ENCODE data around the gene MACROH2A1. TPM values are rescaled to one million over a fixed set of nuclear protein-coding genes. Genes with fewer than 3 reads are reported as not detected.

Gene MACROH2A1
- total RNA-seq, 1 donor from 2014 or later: 315 TPM

- Mint-ChIP-seq H3K9me3 (no peaks in the 10 kb centered on the region), H3K27ac (no peak overlapping the region), H3K4me1 (ENCODE audit: low read depth) (peaks cover 13% of the 10 kb centered on the region), H3K36me3 (ENCODE audit: low read depth) (peaks cover 38% of the 10 kb centered on the region), H3K27me3 (ENCODE audit: insufficient read depth) (no peaks in the 10 kb centered on the region), H3K4me3 (no peak overlapping the region)
- intact Hi-C loops (cut with micrococcal nuclease): loop anchor here (1.0 to 5.0 kb wide), 2 partner anchors 141 to 300 kb away; partner anchors contain the start of gene PITX1
- no peak for DNase-seq (ENCODE audit: low spot score)
These were observed 66.4 kb downstream of the MACROH2A1 start for GRCh38 chr5:135332519-135333150.

GRCh38 chr5:135331612-135332011 lies 67.4 kb downstream of the MACROH2A1 start:
- intact Hi-C loops (cut with micrococcal nuclease): loop anchor here (1.0 to 5.0 kb wide), 2 partner anchors 140 to 299 kb away; partner anchors contain the start of gene PITX1
- Mint-ChIP-seq H3K4me3 (no peak overlapping the region), H3K4me1 (ENCODE audit: low read depth) (peaks cover 13% of the 10 kb centered on the region), H3K36me3 (ENCODE audit: low read depth) (peaks cover 33% of the 10 kb centered on the region), H3K27me3 (ENCODE audit: insufficient read depth) (no peaks in the 10 kb centered on the region), H3K9me3 (no peaks in the 10 kb centered on the region), H3K27ac (no peak overlapping the region)
- DNase-seq (ENCODE audit: low spot score): no peak

- peaks cover 13% of the 10 kb centered on the region for H3K4me1 Mint-ChIP-seq (ENCODE audit: low read depth)
- no peaks in the 10 kb centered on the region for H3K9me3 Mint-ChIP-seq
- no peak for DNase-seq (ENCODE audit: low spot score)
- no peak overlapping the region for H3K27ac Mint-ChIP-seq
- intact Hi-C loops (cut with micrococcal nuclease): loop anchor here (5.0 kb wide), 1 partner anchor 298 kb away; the partner anchor contains the start of gene PITX1
- peaks cover 27% of the 10 kb centered on the region for H3K36me3 Mint-ChIP-seq (ENCODE audit: low read depth)
- no peaks in the 10 kb centered on the region for H3K27me3 Mint-ChIP-seq (ENCODE audit: insufficient read depth)
- no peak overlapping the region for H3K4me3 Mint-ChIP-seq
These were observed 68.3 kb downstream of the MACROH2A1 start for GRCh38 chr5:135330798-135331096.

- Mint-ChIP-seq H3K27ac (peak overlapping the region; percentile 18), H3K27me3 (ENCODE audit: insufficient read depth) (no peaks in the 10 kb centered on the region), H3K4me1 (ENCODE audit: low read depth) (peaks cover 14% of the 10 kb centered on the region), H3K9me3 (no peaks in the 10 kb centered on the region), H3K4me3 (no peak overlapping the region), H3K36me3 (ENCODE audit: low read depth) (peaks cover 27% of the 10 kb centered on the region)
- intact Hi-C loops (cut with micrococcal nuclease): loop anchor here (5.0 kb wide), 1 partner anchor 298 kb away; the partner anchor contains the start of gene PITX1
- no peak for DNase-seq (ENCODE audit: low spot score)
These were observed 68.9 kb downstream of the MACROH2A1 start for GRCh38 chr5:135329913-135330797.

GRCh38 chr5:135329066-135329912 lies 69.7 kb downstream of the MACROH2A1 start:
- no peaks in the 10 kb centered on the region for H3K27me3 Mint-ChIP-seq (ENCODE audit: insufficient read depth)
- no peak for DNase-seq (ENCODE audit: low spot score)
- no peak overlapping the region for H3K4me3 Mint-ChIP-seq
- H3K9me3 Mint-ChIP-seq: no peaks in the 10 kb centered on the region
- H3K4me1 Mint-ChIP-seq (ENCODE audit: low read depth): peaks cover 9% of the 10 kb centered on the region
- H3K27ac Mint-ChIP-seq: peak overlapping the region; percentile 18
- intact Hi-C loops (cut with micrococcal nuclease): no loop called here
- peaks cover 18% of the 10 kb centered on the region for H3K36me3 Mint-ChIP-seq (ENCODE audit: low read depth)

GRCh38 chr5:135328128-135328687 lies 70.8 kb downstream of the MACROH2A1 start:
- no peak overlapping the region for H3K4me3 Mint-ChIP-seq
- DNase-seq (ENCODE audit: low spot score): no peak
- H3K27ac Mint-ChIP-seq: no peak overlapping the region
- peaks cover 9% of the 10 kb centered on the region for H3K4me1 Mint-ChIP-seq (ENCODE audit: low read depth)
- no peaks in the 10 kb centered on the region for H3K27me3 Mint-ChIP-seq (ENCODE audit: insufficient read depth)
- no peaks in the 10 kb centered on the region for H3K9me3 Mint-ChIP-seq
- intact Hi-C loops (cut with micrococcal nuclease): no loop called here
- peaks cover 12% of the 10 kb centered on the region for H3K36me3 Mint-ChIP-seq (ENCODE audit: low read depth)

GRCh38 chr5:135327429-135328127 lies 71.5 kb downstream of the MACROH2A1 start:
- intact Hi-C loops (cut with micrococcal nuclease): no loop called here
- Mint-ChIP-seq H3K4me1 (ENCODE audit: low read depth) (peaks cover 9% of the 10 kb centered on the region), H3K27me3 (ENCODE audit: insufficient read depth) (no peaks in the 10 kb centered on the region), H3K9me3 (no peaks in the 10 kb centered on the region), H3K27ac (no peak overlapping the region), H3K36me3 (ENCODE audit: low read depth) (peaks cover 12% of the 10 kb centered on the region), H3K4me3 (no peak overlapping the region)
- no peak for DNase-seq (ENCODE audit: low spot score)

- H3K4me3 Mint-ChIP-seq: no peak overlapping the region
- peaks cover 8% of the 10 kb centered on the region for H3K36me3 Mint-ChIP-seq (ENCODE audit: low read depth)
- no peak for DNase-seq (ENCODE audit: low spot score)
- intact Hi-C loops (cut with micrococcal nuclease): no loop called here
- no peaks in the 10 kb centered on the region for H3K27me3 Mint-ChIP-seq (ENCODE audit: insufficient read depth)
- no peak overlapping the region for H3K27ac Mint-ChIP-seq
- H3K9me3 Mint-ChIP-seq: no peaks in the 10 kb centered on the region
- H3K4me1 Mint-ChIP-seq (ENCODE audit: low read depth): peaks cover 9% of the 10 kb centered on the region
These were observed 72.5 kb downstream of the MACROH2A1 start for GRCh38 chr5:135326296-135327254.

GRCh38 chr5:135324897-135325650 lies 74.0 kb downstream of the MACROH2A1 start:
- H3K27ac Mint-ChIP-seq: peak overlapping the region; percentile 62
- H3K9me3 Mint-ChIP-seq: no peaks in the 10 kb centered on the region
- H3K4me3 Mint-ChIP-seq: no peak overlapping the region
- peak; percentile 49 for DNase-seq (ENCODE audit: low spot score)
- peaks cover 9% of the 10 kb centered on the region for H3K4me1 Mint-ChIP-seq (ENCODE audit: low read depth)
- H3K27me3 Mint-ChIP-seq (ENCODE audit: insufficient read depth): no peaks in the 10 kb centered on the region
- peaks cover 5% of the 10 kb centered on the region for H3K36me3 Mint-ChIP-seq (ENCODE audit: low read depth)
- intact Hi-C loops (cut with micrococcal nuclease): loop anchor here (1.0 kb wide), 1 partner anchor 15 kb away; no protein-coding TSS in a partner anchor

GRCh38 chr5:135324160-135324559 lies 74.9 kb downstream of the MACROH2A1 start:
- no peak overlapping the region for H3K4me3 Mint-ChIP-seq
- H3K4me1 Mint-ChIP-seq (ENCODE audit: low read depth): peaks cover 9% of the 10 kb centered on the region
- intact Hi-C loops (cut with micrococcal nuclease): no loop called here
- H3K27me3 Mint-ChIP-seq (ENCODE audit: insufficient read depth): no peaks in the 10 kb centered on the region
- DNase-seq (ENCODE audit: low spot score): no peak
- H3K9me3 Mint-ChIP-seq: no peaks in the 10 kb centered on the region
- H3K36me3 Mint-ChIP-seq (ENCODE audit: low read depth): no peaks in the 10 kb centered on the region
- H3K27ac Mint-ChIP-seq: no peak overlapping the region

GRCh38 chr5:135323701-135324132 lies 75.3 kb downstream of the MACROH2A1 start:
- intact Hi-C loops (cut with micrococcal nuclease): no loop called here
- Mint-ChIP-seq H3K36me3 (ENCODE audit: low read depth) (no peaks in the 10 kb centered on the region), H3K27me3 (ENCODE audit: insufficient read depth) (no peaks in the 10 kb centered on the region), H3K4me3 (no peak overlapping the region), H3K9me3 (no peaks in the 10 kb centered on the region), H3K4me1 (ENCODE audit: low read depth) (peaks cover 9% of the 10 kb centered on the region), H3K27ac (no peak overlapping the region)
- DNase-seq (ENCODE audit: low spot score): no peak

All from activated T-helper 1 cell treated with anti-CD3 and anti-CD28 coated beads, Interleukin-12 subunit alpha, Interleukin-12 subunit beta, Interleukin-2, Interleukin-4 antibody, amounts not matched to agents 30 ng/mL and 10 ng/mL and 1 ng/mL, durations not matched to agents 14 hours and 24 hours and 36 hours (primary cell).